Hematopoietic multipotent progenitor cell treated with erythropoietin and hydrocortisone succinate and interleukin-3 and kit ligand, for 15 days (in vitro differentiated cells): ENCODE data around the gene ARHGEF3.

Source experiments
- DNase-seq: peaks from one replicate; pipeline ENCODE4 v3.0.0-alpha.2; 2015; ENCODE audit warnings: low spot score

The ARHGEF3 gene

DNA sequence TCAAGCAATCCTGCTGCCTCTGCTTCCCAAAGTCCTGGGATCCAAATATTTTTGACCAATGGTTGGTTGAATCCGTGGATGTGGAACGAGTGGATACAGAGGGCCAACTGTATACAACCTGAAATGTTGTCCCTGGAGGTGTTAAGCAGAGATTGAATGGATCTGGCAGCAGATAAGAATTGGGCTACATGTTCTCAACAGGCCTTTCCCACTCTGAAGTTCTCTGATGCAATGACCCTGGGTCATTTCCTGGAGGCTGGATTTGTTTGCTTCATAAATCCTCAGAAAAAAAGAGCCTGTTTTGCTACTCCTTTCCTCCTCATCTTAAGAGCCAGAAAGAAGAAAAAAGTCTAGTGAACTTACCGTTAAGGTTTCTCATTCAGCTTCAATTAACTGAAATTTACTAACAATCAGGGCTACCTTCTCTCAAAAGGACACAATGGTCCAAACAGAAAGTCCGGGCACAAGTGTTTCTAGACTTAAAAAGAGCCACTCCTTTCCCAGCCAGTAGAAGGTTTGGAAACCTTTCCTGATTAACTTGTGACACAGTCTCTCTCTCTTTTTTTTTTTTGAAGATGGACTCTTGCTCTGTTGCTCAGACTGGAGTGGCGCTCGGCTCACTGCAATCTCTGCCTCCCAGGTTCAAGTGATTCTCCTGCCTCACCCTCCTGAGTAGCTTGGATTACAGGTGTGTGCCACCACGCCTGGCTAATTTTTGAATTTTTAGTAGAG is 6.5 kb downstream of the ARHGEF3 start:
- DNase-seq: no peak

DNA sequence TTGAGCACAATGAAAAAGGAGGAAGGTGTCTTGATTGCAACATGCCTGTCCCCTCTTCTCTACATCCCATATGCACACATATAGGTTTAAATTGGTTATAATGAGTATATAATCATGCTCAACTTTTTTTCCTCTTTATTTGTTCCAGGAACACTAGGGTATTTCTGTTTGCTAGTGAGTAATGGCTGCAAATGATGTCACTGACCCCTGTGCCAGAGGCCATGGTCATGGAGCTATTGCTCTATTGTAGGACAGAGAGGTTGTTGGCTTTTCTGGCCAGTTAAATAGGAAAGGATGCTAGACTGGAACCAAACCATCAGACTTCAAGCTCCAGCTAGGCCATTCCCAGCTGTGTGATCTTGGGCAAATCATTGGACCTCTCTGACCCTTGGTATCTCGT is 9.6 kb downstream of the ARHGEF3 start:
- DNase-seq: no peak

- no peak for DNase-seq
Observed at GRCh38 chr3:56790016-56790821, 11.5 kb downstream of the ARHGEF3 start.

DNA sequence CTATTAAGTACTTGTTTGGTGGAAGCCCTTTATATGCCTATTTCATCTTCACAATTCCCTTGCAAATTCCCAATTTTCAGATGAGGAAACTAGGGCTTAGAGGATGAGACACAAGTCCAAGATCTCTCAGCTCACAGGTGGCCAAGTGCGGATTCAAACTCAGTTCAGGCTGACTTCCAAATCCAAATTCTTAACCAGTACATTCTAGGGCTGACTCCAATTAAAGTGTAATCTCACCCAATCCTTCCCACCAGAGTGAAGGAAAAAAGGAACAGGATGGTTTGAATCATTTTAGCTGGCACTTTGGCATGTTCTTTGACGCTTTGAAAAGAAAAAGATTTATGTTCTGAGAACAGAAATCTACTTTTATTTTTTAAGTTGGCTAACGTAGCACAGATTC is 12.7 kb downstream of the ARHGEF3 start:
- no peak for DNase-seq

GRCh38 chr3:56788521-56788920 is 13.2 kb downstream of the ARHGEF3 start:
- no peak for DNase-seq

DNA sequence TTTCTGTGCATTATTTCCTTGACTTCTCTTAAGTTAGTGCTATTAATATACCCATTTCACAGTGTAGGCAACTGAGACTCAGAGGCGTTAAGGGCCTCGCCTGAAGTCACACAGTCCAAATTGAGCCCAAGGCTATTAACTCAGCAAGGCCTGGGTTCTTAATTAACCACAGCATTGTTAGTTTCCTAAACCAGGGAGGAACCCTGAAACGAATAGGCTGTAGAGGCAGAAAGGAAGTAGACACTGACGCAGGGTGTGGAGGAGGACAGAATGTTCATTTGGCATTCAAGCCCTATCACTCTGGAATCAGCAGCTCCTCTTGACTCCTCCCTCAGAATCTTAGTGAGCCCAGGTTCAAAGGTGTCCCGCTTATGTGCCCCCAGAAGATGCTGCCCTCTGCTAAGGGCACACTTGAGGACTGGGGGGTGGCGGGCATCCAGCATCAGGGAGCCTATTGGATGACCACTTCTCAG is 13.9 kb downstream of the ARHGEF3 start:
- no peak for DNase-seq

DNA sequence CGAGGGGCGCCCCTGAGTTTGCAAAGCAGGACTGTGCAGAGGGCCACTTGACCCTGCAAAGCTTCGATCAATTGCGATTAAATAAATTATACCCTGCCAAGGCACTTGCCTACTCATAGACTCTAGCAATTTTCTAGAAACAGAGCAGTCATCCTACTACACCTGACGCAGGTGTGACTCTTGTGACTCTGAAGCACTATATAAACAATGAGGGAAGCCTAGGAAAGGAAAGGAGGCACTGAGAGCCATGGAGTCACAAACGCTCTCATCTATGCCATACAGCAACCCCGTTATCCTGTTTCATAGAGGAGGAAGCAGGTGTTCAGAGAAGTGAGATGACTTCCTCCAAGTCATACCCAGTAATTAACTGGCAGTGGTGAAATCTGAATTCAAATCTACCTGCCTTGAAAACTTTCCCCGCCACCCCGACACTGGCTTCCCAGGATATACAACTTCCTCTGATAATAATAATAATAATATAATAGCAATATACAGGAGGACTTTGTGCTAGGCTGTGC is 14.4 kb downstream of the ARHGEF3 start:
- DNase-seq: no peak

DNA sequence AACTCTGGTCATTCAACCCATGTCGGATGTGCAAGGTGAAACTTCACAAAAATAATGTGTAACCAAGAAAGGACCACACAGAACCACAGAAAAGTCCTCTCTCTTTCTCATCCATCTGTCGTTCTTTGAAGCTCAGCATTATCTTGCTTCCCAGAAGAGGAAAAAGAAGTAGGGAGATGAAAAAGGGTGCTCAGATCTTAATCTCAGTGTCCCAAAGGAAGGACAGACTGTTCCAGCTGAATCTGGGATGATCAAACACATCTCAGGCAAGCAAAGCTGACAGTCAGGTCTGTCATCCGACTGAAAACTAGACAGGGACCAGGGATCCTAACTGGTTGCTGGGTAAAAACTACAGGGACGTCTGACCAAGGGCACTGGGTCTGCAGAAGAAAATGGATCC is 16.2 kb downstream of the ARHGEF3 start:
- no peak for DNase-seq

GRCh38 chr3:56784448-56785001 is 17.2 kb downstream of the ARHGEF3 start:
- no peak for DNase-seq

GRCh38 chr3:56783644-56784447 is 17.9 kb downstream of the ARHGEF3 start:
- no peak for DNase-seq

GRCh38 chr3:56782906-56783305 is 18.8 kb downstream of the ARHGEF3 start:
- no peak for DNase-seq

DNA sequence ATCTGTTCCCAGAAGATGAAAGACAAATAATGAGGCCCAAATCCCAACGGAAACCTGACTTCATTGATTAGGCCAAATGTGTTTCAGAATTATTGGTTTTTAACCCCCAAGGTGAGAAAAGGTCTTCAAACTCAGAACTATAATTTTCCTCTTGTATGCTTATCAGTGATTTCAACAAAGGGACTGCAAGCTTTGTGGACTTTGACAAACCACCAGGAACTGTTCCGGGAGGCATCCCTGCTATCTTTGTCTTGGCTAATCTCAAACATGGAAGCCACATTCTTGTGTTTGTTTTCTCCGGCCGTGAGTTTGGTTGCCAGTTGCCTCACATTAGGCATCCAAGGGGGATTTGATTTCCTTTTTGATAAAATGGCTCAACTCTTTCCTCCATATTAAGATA is 19.5 kb downstream of the ARHGEF3 start:
- no peak for DNase-seq

- no peak for DNase-seq
Observed at GRCh38 chr3:56781762-56782161, 20.0 kb downstream of the ARHGEF3 start.

DNA sequence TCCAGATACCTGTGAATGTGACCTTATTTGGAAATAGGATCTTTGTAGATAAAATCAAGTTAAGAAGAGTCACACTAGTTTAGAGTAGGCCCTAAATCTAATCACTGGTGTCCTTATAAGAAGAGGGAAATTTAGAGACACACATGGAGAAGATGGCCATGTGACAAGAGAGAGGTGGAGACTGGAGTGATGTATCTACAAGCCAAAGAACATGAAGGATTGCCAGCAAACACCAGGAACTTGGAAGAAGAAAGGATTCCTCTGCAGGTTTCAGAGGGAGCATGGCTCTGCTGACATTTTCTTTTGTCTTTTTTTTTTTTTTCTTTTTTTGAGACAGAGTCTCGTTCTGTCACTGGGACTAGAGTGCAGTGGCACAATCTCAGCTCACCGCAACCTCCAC is 20.8 kb downstream of the ARHGEF3 start:
- no peak for DNase-seq

DNA sequence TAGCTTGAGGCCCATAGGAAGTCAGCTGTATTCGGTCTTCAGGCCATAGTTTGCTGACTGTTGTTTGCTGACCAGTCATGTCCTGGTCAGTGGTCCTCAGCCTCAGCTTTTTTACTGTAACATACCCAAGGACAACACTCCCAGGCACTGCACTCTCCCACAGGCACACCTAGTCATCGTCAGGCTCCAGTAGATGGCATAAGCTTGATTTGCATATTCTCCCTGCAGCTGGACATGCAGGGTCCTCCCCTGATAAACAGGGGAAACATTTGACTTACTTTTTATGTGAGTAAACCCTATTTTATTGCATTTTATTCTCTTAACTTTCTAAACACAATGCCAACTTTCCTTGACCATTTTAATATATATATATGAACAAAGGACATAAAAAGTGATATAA is 22.9 kb downstream of the ARHGEF3 start:
- DNase-seq: no peak

DNA sequence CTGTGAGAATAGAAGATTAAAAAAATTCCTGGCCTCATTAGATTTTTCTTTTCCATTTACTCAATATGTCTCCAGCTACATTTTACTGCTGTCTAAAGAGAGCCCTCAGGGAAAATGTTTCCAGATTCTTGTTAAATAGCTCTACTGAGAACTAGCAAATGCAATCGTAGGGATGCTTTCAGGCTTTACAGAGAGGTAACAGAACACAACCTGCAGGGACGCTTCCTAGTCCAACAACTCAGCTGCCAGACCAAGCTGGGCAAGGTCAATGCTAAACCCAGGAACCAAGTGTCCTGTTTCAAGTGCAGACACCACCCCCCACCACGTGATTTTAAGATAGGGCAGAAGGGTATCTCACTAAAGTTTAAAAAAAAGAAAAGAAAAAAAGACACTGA is 25.2 kb downstream of the ARHGEF3 start:
- no peak for DNase-seq

GRCh38 chr3:56775838-56776555 is 25.8 kb downstream of the ARHGEF3 start:
- no peak for DNase-seq

DNA sequence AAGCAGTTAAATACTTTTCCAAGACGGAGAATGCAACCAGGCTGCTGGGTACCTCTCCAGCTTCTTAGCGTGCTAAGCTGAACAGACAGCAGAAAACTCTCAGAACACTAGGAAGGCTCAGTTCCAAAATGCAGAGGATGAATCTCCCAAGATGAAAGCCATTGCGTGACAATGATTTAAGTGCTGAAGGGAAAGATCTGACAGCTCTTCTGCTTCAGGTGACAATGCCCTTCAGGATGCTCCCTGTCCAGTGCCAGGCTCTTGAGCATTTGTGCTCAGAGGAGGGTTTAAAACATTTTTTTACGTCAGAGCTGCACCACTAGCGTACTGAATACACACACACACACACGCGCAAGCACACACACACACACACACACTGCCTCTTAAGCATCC is 26.3 kb downstream of the ARHGEF3 start:
- no peak for DNase-seq

DNA sequence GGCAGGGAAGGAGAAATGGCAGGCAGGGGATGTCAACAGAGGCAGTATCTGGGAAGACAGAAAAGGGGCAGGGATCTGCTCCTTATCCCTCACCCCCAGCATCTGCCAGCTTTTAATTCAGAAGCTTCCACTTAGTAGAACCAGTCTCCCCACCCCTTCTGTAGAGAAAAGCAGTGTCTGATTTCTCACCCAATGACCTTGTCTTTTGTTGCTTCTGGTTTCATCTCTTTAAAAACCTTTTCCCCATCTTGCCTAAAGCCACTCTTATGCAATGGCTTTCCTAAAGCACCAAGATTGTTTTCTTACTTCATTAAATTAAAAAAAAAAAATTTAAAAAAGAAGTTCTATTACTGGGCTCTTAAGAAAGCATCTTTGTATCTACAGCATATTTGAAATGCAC is 27.8 kb downstream of the ARHGEF3 start:
- no peak for DNase-seq

GRCh38 chr3:56772952-56773938 is 28.5 kb downstream of the ARHGEF3 start:
- no peak for DNase-seq
